ENCODE measurements around the gene UGT2B7. TPM values are rescaled to one million over a fixed set of nuclear protein-coding genes. Genes with fewer than 3 reads are reported as not detected.

Gene UGT2B7
- total RNA-seq, 1 donor from 2014 or later, result 0.82 TPM

DNA sequence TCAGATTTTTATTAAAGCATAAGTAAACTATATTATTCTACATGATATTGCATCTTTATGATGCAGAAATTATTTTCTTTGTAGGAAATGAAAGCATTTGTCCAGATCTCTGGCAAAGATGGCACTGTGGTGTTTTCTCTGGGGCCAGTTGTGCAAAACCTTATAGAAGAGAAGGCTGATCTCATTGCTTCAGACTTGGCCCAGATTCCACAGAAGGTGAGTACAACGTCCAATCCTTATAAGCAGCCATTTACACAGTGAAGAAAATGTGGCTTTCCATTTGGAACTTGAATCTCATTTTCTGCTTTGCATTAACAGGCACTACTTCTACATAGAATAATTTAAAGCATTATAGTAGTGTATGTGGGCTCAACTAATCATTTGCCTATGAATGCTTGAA, 6.9 kb upstream of the UGT2B7 start:
- H3K27ac Mint-ChIP-seq (ENCODE audit: unreplicated experiment), result no peak overlapping the region
- no peaks in the 10 kb centered on the region for H3K4me1 Mint-ChIP-seq
- no peak overlapping the region for H3K4me3 Mint-ChIP-seq
- TF ChIP-seq, protein P1, sequence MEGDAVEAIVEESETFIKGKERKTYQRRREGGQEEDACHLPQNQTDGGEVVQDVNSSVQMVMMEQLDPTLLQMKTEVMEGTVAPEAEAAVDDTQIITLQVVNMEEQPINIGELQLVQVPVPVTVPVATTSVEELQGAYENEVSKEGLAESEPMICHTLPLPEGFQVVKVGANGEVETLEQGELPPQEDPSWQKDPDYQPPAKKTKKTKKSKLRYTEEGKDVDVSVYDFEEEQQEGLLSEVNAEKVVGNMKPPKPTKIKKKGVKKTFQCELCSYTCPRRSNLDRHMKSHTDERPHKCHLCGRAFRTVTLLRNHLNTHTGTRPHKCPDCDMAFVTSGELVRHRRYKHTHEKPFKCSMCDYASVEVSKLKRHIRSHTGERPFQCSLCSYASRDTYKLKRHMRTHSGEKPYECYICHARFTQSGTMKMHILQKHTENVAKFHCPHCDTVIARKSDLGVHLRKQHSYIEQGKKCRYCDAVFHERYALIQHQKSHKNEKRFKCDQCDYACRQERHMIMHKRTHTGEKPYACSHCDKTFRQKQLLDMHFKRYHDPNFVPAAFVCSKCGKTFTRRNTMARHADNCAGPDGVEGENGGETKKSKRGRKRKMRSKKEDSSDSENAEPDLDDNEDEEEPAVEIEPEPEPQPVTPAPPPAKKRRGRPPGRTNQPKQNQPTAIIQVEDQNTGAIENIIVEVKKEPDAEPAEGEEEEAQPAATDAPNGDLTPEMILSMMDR (conservative IDR thresholded peaks at IDR 0.05), result no peak
- peaks cover 2% of the 10 kb centered on the region for H3K9me3 Mint-ChIP-seq
- no peaks in the 10 kb centered on the region for H3K27me3 Mint-ChIP-seq (ENCODE audit: low read depth)
- H3K36me3 Mint-ChIP-seq (ENCODE audit: low read depth), result no peaks in the 10 kb centered on the region
- no peak for DNase-seq (ENCODE audit: low read depth, low spot score)

GRCh38 chr4:69092190-69092589, 4.1 kb upstream of the UGT2B7 start:
- Mint-ChIP-seq H3K9me3 (peaks cover 2% of the 10 kb centered on the region), H3K4me3 (no peak overlapping the region), H3K36me3 (ENCODE audit: low read depth) (no peaks in the 10 kb centered on the region), H3K27ac (ENCODE audit: unreplicated experiment) (no peak overlapping the region), H3K27me3 (ENCODE audit: low read depth) (no peaks in the 10 kb centered on the region), H3K4me1 (no peaks in the 10 kb centered on the region)
- TF ChIP-seq, protein P1 (conservative IDR thresholded peaks at IDR 0.05), result no peak
- no peak for DNase-seq (ENCODE audit: low read depth, low spot score)

DNA sequence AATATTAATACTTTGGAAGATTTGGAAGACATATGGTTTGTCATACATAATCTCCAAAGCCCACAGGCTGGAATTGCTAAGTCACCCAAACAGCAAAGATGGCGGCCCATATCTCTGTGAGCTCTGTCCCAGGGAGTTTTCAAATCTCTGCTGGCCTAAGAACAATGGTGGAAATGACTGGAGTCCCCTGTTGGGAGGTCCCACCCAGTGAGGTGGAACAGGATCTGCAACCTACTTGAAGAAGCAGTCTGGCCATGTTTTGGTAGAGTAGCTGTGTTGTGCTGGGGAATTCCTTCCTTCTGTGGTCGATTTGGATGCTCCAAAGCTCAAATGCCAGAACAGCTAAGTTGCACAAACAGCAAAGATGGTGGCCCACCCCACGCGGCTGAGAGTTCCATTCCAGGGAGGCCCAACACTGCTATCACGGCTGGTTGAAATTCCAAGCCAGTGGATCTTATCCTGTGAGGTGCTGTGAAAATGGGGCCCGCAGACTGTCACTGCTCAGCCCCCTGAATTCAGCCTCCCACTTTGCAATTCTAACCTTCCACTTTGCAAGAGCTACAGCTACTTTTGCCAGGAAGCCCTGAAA, 3.2 kb upstream of the UGT2B7 start:
- no peak for DNase-seq (ENCODE audit: low read depth, low spot score)
- Mint-ChIP-seq H3K27ac (ENCODE audit: unreplicated experiment) (no peak overlapping the region), H3K4me3 (no peak overlapping the region), H3K9me3 (no peaks in the 10 kb centered on the region), H3K4me1 (no peaks in the 10 kb centered on the region), H3K27me3 (ENCODE audit: low read depth) (no peaks in the 10 kb centered on the region), H3K36me3 (ENCODE audit: low read depth) (no peaks in the 10 kb centered on the region)
- TF ChIP-seq, protein P1 (conservative IDR thresholded peaks at IDR 0.05), result no peak

DNA sequence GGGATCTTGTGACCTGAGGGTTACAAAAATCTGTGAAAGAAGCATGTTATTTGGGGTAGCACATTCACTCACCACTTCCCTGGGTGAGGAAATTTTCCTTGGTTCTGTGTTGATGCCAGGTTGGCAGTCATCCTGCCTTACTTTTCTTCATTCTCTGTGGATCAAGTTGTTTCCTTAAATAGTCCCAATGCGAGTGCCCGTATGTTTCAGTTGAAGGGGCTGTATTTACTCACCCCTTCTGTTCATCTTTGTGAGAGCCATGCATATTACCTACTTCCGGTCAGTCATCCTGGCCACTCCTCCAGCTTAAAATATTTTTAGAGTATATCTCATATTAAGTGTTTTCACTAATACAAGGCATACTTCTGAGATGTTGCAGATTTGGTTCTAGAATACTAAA, 2.6 kb upstream of the UGT2B7 start:
- no peaks in the 10 kb centered on the region for H3K27me3 Mint-ChIP-seq (ENCODE audit: low read depth)
- no peak overlapping the region for H3K27ac Mint-ChIP-seq (ENCODE audit: unreplicated experiment)
- no peak for DNase-seq (ENCODE audit: low read depth, low spot score)
- H3K36me3 Mint-ChIP-seq (ENCODE audit: low read depth), result no peaks in the 10 kb centered on the region
- no peaks in the 10 kb centered on the region for H3K9me3 Mint-ChIP-seq
- no peaks in the 10 kb centered on the region for H3K4me1 Mint-ChIP-seq
- H3K4me3 Mint-ChIP-seq, result no peak overlapping the region
- TF ChIP-seq, protein P1 (conservative IDR thresholded peaks at IDR 0.05), result no peak

GRCh38 chr4:69095301-69095731, 958 bp upstream of the UGT2B7 start:
- Mint-ChIP-seq H3K27me3 (ENCODE audit: low read depth) (no peaks in the 10 kb centered on the region), H3K9me3 (no peaks in the 10 kb centered on the region), H3K36me3 (ENCODE audit: low read depth) (no peaks in the 10 kb centered on the region), H3K4me1 (no peaks in the 10 kb centered on the region), H3K27ac (ENCODE audit: unreplicated experiment) (no peak overlapping the region), H3K4me3 (no peak overlapping the region)
- TF ChIP-seq, protein P1 (conservative IDR thresholded peaks at IDR 0.05), result no peak
- DNase-seq (ENCODE audit: low read depth, low spot score), result no peak
